Measurements from ENCODE around the gene YPEL5. TPM values are rescaled to one million over a fixed set of nuclear protein-coding genes. Genes with fewer than 3 reads are reported as not detected.
A peak's percentile ranks its signal among the peaks of the same experiment; 100 is the strongest.
"Not testable (repeated sequence)": the region's sequence is repeated elsewhere in the genome, so short reads cannot be mapped to it uniquely, and the experiment has no call there.

The YPEL5 gene
- 135 TPM for total RNA-seq (2013)
- 100 to 1,000 TPM; 231 to 254 (median 235) TPM for polyA plus RNA-seq
- polyA minus RNA-seq, result 84.2 and 113 TPM in 2 replicates
- total RNA-seq, result 110 to 613 (median 450) reads per million in 11 experiments

- Mint-ChIP-seq H3K27me3 (ENCODE audit: low read depth in 3 of 3) (peaks cover 0 to 3% (median 2%) of the 10 kb centered on the region in 3 donors), H3K4me1 (peaks cover 40% of the 10 kb centered on the region), H3K36me3 (peaks cover 26 to 29% of the 10 kb centered on the region in 2 donors), H3K27ac (peak within 1 kb of the TSS; percentile 95 to 99 (median 97)), H3K4me3 (peak within 1 kb of the TSS; percentile 83 to 95), H3K9me3 (peaks cover 0 to 2% (median 0%) of the 10 kb centered on the region in 7 donors)
- Histone ChIP-seq H3K79me2 (ENCODE audit: insufficient read depth, low read length) (peaks cover 46% of the 10 kb centered on the region), H3K36me3 (replicated peaks in 1 of 2; ENCODE audit: control insufficient read depth in 1 of 2, insufficient read depth in 2 of 2, low read length in 2 of 2) (peaks cover 10 to 28% of the 10 kb centered on the region in 2 donors), H3K4me3 (replicated peaks in 1 of 3; ENCODE audit: low read depth in 2 of 3, low read length in 3 of 3) (peak within 1 kb of the TSS; percentile 52 to 87 (median 82)), H3K9ac (ENCODE audit: insufficient read depth, low read length, poor library complexity, severe bottlenecking) (peak within 1 kb of the TSS; percentile 98), H3K4me1 (ENCODE audit: control insufficient read depth in 1 of 2, insufficient read depth in 2 of 2, low read length in 2 of 2) (peaks cover 36 to 42% of the 10 kb centered on the region in 2 donors), H4K20me1 (ENCODE audit: insufficient read depth, low read length) (peaks cover 42% of the 10 kb centered on the region), H3K27ac (ENCODE audit: low read depth in 1 of 2, low read length in 2 of 2) (peak within 1 kb of the TSS; percentile 76 to 92), H3K27me3 (ENCODE audit: control insufficient read depth in 2 of 2, insufficient read depth in 2 of 2, low read length in 2 of 2) (no peaks in the 10 kb centered on the region), H3K4me2 (replicated peaks; ENCODE audit: extremely low read depth, low read length, poor library complexity, severe bottlenecking) (peak within 1 kb of the TSS; percentile 86), H3K9me3 (replicated peaks in 1 of 2; ENCODE audit: control insufficient read depth in 1 of 2, insufficient read depth in 1 of 2, low read length in 2 of 2) (no peaks in the 10 kb centered on the region), H2AFZ (ENCODE audit: insufficient read depth, low read depth, low read length, poor library complexity, severe bottlenecking) (peak within 1 kb of the TSS; percentile 60)
- intact Hi-C loops (cut with micrococcal nuclease), result no loop called here
- peak; percentile 100 for DNase-seq
- WGBS (ENCODE audit: insufficient coverage), result under 1% methylated on average over 59 of the region's 63 CpGs
- TF ChIP-seq CTCF (IDR thresholded peaks at IDR 0.05), result no peak
Measured at GRCh38 chr2:30146337-30147195, at the start of gene YPEL5. TSS of gene YPEL5 (plus strand) at chr2:30147007. CDS start at chr2:30156652, 9,645 bp downstream.

GRCh38 chr2:30098266-30099005 lies 48.4 kb upstream of the YPEL5 start:
- H3K27me3 Mint-ChIP-seq (ENCODE audit: low read depth in 3 of 3), result peaks cover 4 to 6% (median 5%) of the 10 kb centered on the region in 3 donors
- Histone ChIP-seq H4K20me1 (ENCODE audit: insufficient read depth, low read length) (no peaks in the 10 kb centered on the region), H3K79me2 (ENCODE audit: insufficient read depth, low read length) (no peaks in the 10 kb centered on the region), H3K27me3 (ENCODE audit: control insufficient read depth in 2 of 2, insufficient read depth in 2 of 2, low read length in 2 of 2) (no peaks in the 10 kb centered on the region), H3K4me3 (replicated peaks in 1 of 3; ENCODE audit: low read depth in 2 of 3, low read length in 3 of 3) (no peak overlapping the region), H3K9me3 (replicated peaks in 1 of 2; ENCODE audit: control insufficient read depth in 1 of 2, insufficient read depth in 1 of 2, low read length in 2 of 2) (no peaks in the 10 kb centered on the region), H3K36me3 (replicated peaks in 1 of 2; ENCODE audit: control insufficient read depth in 1 of 2, insufficient read depth in 2 of 2, low read length in 2 of 2) (no peaks in the 10 kb centered on the region), H3K4me2 (replicated peaks; ENCODE audit: extremely low read depth, low read length, poor library complexity, severe bottlenecking) (no peak overlapping the region), H3K27ac (ENCODE audit: low read depth in 1 of 2, low read length in 2 of 2) (no peak overlapping the region), H3K4me1 (ENCODE audit: control insufficient read depth in 1 of 2, insufficient read depth in 2 of 2, low read length in 2 of 2) (no peaks in the 10 kb centered on the region), H3K9ac (ENCODE audit: insufficient read depth, low read length, poor library complexity, severe bottlenecking) (no peak overlapping the region), H2AFZ (ENCODE audit: insufficient read depth, low read depth, low read length, poor library complexity, severe bottlenecking) (no peak overlapping the region)
- no peaks in the 10 kb centered on the region for H3K36me3 Mint-ChIP-seq
- no peak for DNase-seq
- WGBS (ENCODE audit: insufficient coverage), result 94% methylated on average over 4 of the region's 10 CpGs
- intact Hi-C loops (cut with micrococcal nuclease), result no loop called here
- no peak overlapping the region for H3K27ac Mint-ChIP-seq
- peaks cover 0 to 3% (median 0%) of the 10 kb centered on the region in 7 donors for H3K9me3 Mint-ChIP-seq
- H3K4me3 Mint-ChIP-seq, result no peak overlapping the region
- no peaks in the 10 kb centered on the region for H3K4me1 Mint-ChIP-seq
- no peak for TF ChIP-seq CTCF (IDR thresholded peaks at IDR 0.05)

- H3K9me3 Mint-ChIP-seq; H3K79me2 ChIP-seq (ENCODE audit: insufficient read depth, low read length); H3K4me1 Mint-ChIP-seq; DNase-seq; H3K36me3 ChIP-seq (replicated peaks in 1 of 2; ENCODE audit: control insufficient read depth in 1 of 2, insufficient read depth in 2 of 2, low read length in 2 of 2); H3K27me3 ChIP-seq (ENCODE audit: control insufficient read depth in 2 of 2, insufficient read depth in 2 of 2, low read length in 2 of 2); H3K4me3 ChIP-seq (replicated peaks in 1 of 3; ENCODE audit: low read depth in 2 of 3, low read length in 3 of 3); H3K27ac Mint-ChIP-seq; H3K27me3 Mint-ChIP-seq (ENCODE audit: low read depth in 3 of 3); H3K36me3 Mint-ChIP-seq; H3K27ac ChIP-seq (ENCODE audit: low read depth in 1 of 2, low read length in 2 of 2); H2AFZ ChIP-seq (ENCODE audit: insufficient read depth, low read depth, low read length, poor library complexity, severe bottlenecking); H4K20me1 ChIP-seq (ENCODE audit: insufficient read depth, low read length); H3K9me3 ChIP-seq (replicated peaks in 1 of 2; ENCODE audit: control insufficient read depth in 1 of 2, insufficient read depth in 1 of 2, low read length in 2 of 2); intact Hi-C loops (cut with micrococcal nuclease); H3K4me2 ChIP-seq (replicated peaks; ENCODE audit: extremely low read depth, low read length, poor library complexity, severe bottlenecking); H3K4me1 ChIP-seq (ENCODE audit: control insufficient read depth in 1 of 2, insufficient read depth in 2 of 2, low read length in 2 of 2); H3K4me3 Mint-ChIP-seq; H3K9ac ChIP-seq (ENCODE audit: insufficient read depth, low read length, poor library complexity, severe bottlenecking): not testable (repeated sequence)
- WGBS (ENCODE audit: insufficient coverage), result no CpG with 5 or more reads among the region's 1 CpG
Measured at GRCh38 chr2:30099366-30099765, 47.4 kb upstream of the YPEL5 start.

Data from CD14-positive monocyte (primary cell).